Vagina (tissue), 2 donors: Measurements from ENCODE around the gene XPNPEP2. TPM values are rescaled to one million over a fixed set of nuclear protein-coding genes. Genes with fewer than 3 reads are reported as not detected.

Experiments
- DNase-seq, 2 donors: peaks; one replicate each; pipeline ENCODE4 v3.0.0-alpha.2; 2017; ENCODE audit errors: extremely low spot score in 2 of 2
- H3K27ac ChIP-seq: fragments of 200-600 bp; sonication (generic); one replicate; pipeline ENCODE4 v1.5.1; 2019
- H3K27me3 ChIP-seq: fragments of 200-600 bp; sonication (generic); one replicate; pipeline ENCODE4 v1.5.1; 2019
- H3K36me3 ChIP-seq, 2 donors: fragments of 200-600 bp; sonication (generic); one replicate each; pipeline ENCODE4 v1.5.1; 2017 to 2019
- H3K4me1 ChIP-seq: fragments of 200-600 bp; sonication (generic); one replicate; pipeline ENCODE4 v1.5.1; 2019
- H3K4me3 ChIP-seq, 2 donors: fragments of 200-600 bp; sonication (generic); 1 replicate in 1 of 2; 2 replicates in 1 of 2; pipeline ENCODE4 v1.5.1; 2016 to 2019
- H3K9me3 ChIP-seq: fragments of 200-600 bp; sonication (generic); one replicate; pipeline ENCODE4 v1.5.1; 2019
- POLR2A ChIP-seq, 2 donors: fragments of 450-650 bp; IDR thresholded peaks; one replicate each; pipeline ENCODE4 v1.6.1; 2017; ENCODE audit warnings: antibody characterized with exemption in 2 of 2, mild to moderate bottlenecking in 2 of 2, moderate library complexity in 2 of 2
- POLR2AphosphoS5 ChIP-seq, 2 donors: sonication (generic); formaldehyde crosslinking; IDR thresholded peaks; one replicate each; pipeline ENCODE4 v1.9.0; 2017; ENCODE audit warnings: antibody characterized with exemption in 2 of 2, mild to moderate bottlenecking in 2 of 2, low read depth in 1 of 2; ENCODE audit not compliant: insufficient read depth in 1 of 2
- intact Hi-C: fragments of 100-400 bp; cut with DNase I; formaldehyde crosslinking; loops from one replicate; pipeline ENCODE4 v1.15.1; 2023
- total RNA-seq: library from RNA; depleted of rRNA; stranded (reverse); fragments of >200 nt; gene quantifications from one replicate; pipeline ENCODE4 v1.2.3, GENCODE V29; 2016
- TF ChIP-seq, protein P1 (sequence below), 3 experiments: fragments of 450-650 bp in 2 of 3; fragments of 200-600 bp in 1 of 3; sonication (generic) in 1 of 3; IDR thresholded peaks; one replicate each; pipeline ENCODE4 v1.5.1; 2017 to 2019; ENCODE audit warnings: antibody characterized with exemption in 3 of 3, mild to moderate bottlenecking in 2 of 3, moderate library complexity in 2 of 3

XPNPEP2 gene
- total RNA-seq, 1 donor from 2014 or later: 22.3 TPM

DNA sequence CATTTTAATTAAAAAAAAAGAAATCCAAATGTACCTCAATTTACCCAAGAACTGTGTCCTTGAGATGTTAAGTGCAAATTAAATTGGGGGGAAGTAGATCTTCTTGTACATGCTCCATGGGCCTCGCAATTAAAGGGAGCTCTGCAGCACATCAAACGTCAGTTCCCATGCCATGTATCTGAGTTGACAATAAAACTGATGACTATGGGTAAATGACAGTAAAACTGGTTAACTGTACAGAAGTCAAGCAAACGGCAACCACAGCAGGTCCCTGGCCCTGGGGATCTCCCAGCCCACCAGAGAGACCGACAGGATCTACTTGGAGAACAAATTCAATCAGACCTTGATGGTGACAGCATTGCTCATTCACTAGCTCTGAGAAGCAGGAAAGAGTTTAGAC, 32.8 kb upstream of the XPNPEP2 start:
- peaks cover 3% of the 10 kb centered on the region for H3K9me3 ChIP-seq
- H3K27ac ChIP-seq: no peak overlapping the region
- H3K4me1 ChIP-seq: no peaks in the 10 kb centered on the region
- H3K4me3 ChIP-seq: no peak overlapping the region
- DNase-seq: no peak
- H3K36me3 ChIP-seq: no peaks in the 10 kb centered on the region
- no peaks in the 10 kb centered on the region for H3K27me3 ChIP-seq
- TF ChIP-seq POLR2AphosphoS5 (IDR thresholded peaks at IDR 0.05; ENCODE audit: insufficient read depth in 1 of 2, low read depth in 1 of 2) (no peak), POLR2A (IDR thresholded peaks at IDR 0.05) (no peak)
- TF ChIP-seq, protein P1, sequence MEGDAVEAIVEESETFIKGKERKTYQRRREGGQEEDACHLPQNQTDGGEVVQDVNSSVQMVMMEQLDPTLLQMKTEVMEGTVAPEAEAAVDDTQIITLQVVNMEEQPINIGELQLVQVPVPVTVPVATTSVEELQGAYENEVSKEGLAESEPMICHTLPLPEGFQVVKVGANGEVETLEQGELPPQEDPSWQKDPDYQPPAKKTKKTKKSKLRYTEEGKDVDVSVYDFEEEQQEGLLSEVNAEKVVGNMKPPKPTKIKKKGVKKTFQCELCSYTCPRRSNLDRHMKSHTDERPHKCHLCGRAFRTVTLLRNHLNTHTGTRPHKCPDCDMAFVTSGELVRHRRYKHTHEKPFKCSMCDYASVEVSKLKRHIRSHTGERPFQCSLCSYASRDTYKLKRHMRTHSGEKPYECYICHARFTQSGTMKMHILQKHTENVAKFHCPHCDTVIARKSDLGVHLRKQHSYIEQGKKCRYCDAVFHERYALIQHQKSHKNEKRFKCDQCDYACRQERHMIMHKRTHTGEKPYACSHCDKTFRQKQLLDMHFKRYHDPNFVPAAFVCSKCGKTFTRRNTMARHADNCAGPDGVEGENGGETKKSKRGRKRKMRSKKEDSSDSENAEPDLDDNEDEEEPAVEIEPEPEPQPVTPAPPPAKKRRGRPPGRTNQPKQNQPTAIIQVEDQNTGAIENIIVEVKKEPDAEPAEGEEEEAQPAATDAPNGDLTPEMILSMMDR (IDR thresholded peaks at IDR 0.05): no peak
- intact Hi-C loops: no loop called here

DNA sequence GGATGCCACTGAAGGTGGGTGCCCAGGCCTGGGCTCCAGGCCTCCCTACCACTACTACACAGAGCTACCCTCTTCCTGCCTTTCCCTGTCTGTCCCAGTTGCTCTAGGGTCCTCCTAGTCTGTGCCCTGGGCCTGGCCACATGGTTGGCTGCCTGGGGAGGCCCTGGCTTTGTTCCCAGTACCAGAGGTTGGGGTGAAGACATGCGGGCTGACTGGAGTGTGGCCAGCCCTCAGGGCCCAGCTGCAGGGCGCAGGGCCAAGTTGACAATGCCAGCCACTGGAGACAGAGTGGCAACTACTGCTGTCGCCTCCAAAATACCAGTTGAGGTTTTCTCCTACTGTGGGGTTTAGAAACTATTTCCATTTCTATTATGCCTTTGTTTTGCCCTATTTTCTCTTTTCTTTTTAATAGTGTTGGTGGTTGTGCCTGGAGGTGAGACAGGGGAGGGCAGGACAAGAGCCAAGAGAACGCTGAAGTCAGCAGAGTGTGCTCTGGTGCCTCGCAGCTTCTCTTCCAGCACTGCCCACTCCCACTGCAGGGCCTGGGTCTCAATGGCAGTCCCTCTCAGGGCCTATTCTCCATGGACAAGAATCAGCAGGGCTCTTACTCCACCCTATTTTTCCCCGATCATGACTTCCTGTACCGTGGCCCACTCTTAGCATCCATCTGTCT, 32.2 kb upstream of the XPNPEP2 start:
- no peak overlapping the region for H3K4me3 ChIP-seq
- H3K4me1 ChIP-seq: no peaks in the 10 kb centered on the region
- intact Hi-C loops: no loop called here
- no peaks in the 10 kb centered on the region for H3K27me3 ChIP-seq
- no peaks in the 10 kb centered on the region for H3K36me3 ChIP-seq
- TF ChIP-seq, protein P1 (IDR thresholded peaks at IDR 0.05): no peak
- TF ChIP-seq POLR2AphosphoS5 (IDR thresholded peaks at IDR 0.05; ENCODE audit: insufficient read depth in 1 of 2, low read depth in 1 of 2): no peak
- no peak for TF ChIP-seq POLR2A (IDR thresholded peaks at IDR 0.05)
- no peak for DNase-seq
- H3K27ac ChIP-seq: no peak overlapping the region
- peaks cover 3% of the 10 kb centered on the region for H3K9me3 ChIP-seq

DNA sequence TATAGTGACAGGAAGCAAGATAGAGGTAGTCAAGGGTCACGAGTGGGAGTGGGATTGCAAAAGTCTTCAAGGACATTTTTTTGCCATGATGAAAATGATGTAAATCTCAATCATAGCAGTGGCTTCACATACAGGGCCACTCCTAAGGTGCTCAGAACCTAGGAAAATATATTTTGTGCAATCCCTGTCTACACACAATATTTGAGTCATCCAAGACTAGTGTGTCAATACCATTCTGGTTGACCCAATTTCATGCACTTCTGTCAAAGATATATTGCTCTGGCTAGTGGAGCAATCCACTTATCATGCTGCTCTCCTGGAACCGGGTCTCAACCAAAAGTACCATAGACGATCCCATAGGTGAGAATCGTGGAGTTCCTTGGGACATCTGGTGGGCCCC, 24.2 kb upstream of the XPNPEP2 start:
- Histone ChIP-seq H3K4me1 (no peaks in the 10 kb centered on the region), H3K4me3 (no peak overlapping the region), H3K27ac (no peak overlapping the region), H3K9me3 (no peaks in the 10 kb centered on the region), H3K36me3 (no peaks in the 10 kb centered on the region), H3K27me3 (no peaks in the 10 kb centered on the region)
- intact Hi-C loops: no loop called here
- TF ChIP-seq POLR2AphosphoS5 (IDR thresholded peaks at IDR 0.05; ENCODE audit: insufficient read depth in 1 of 2, low read depth in 1 of 2) (no peak), POLR2A (IDR thresholded peaks at IDR 0.05) (no peak)
- TF ChIP-seq, protein P1 (IDR thresholded peaks at IDR 0.05): no peak
- DNase-seq: no peak

DNA sequence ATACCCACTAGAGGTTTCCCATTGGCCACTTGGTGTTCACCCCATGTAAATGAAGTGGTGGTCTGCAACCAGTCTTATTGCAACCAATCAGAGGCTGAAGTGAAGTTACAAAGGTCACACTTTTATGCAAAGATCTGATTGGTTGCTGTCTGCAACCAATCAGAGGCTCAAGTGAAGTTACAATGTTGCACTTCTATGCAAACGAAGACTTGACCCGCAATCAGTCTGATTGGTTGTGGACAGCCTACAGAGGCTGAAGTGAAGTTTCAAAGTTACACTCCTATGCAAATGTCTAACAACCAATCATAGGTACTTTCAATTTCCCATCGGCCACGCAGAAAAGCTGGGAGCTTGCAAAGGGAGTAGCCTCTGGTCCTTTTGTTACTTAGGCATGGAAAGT, 22.3 kb upstream of the XPNPEP2 start:
- Histone ChIP-seq H3K4me1 (no peaks in the 10 kb centered on the region), H3K27me3 (no peaks in the 10 kb centered on the region), H3K9me3 (no peaks in the 10 kb centered on the region), H3K36me3 (no peaks in the 10 kb centered on the region), H3K27ac (no peak overlapping the region), H3K4me3 (no peak overlapping the region)
- DNase-seq: no peak
- intact Hi-C loops: no loop called here
- TF ChIP-seq POLR2A (IDR thresholded peaks at IDR 0.05) (no peak), POLR2AphosphoS5 (IDR thresholded peaks at IDR 0.05; ENCODE audit: insufficient read depth in 1 of 2, low read depth in 1 of 2) (no peak)
- TF ChIP-seq, protein P1 (IDR thresholded peaks at IDR 0.05): no peak

DNA sequence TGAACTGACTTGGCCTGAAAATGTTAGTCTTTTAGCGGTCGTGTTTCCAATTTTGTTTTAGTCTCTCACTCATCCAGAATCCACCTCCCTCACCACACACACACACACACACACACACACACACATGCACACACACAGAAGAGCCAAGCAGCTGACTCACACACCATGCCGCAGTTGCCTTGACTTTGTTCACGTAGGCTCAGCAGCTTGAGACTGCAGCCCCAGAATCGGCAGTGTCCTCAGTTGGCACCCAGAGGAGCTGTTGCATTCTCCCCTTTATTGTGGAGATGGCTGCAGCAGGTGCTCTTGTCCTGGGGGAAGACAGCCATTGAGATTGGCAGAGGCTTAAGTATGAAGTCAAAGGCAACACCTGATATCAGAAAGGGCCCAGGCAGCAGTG, 20.9 kb upstream of the XPNPEP2 start:
- TF ChIP-seq POLR2A (IDR thresholded peaks at IDR 0.05) (no peak), POLR2AphosphoS5 (IDR thresholded peaks at IDR 0.05; ENCODE audit: insufficient read depth in 1 of 2, low read depth in 1 of 2) (no peak)
- TF ChIP-seq, protein P1 (IDR thresholded peaks at IDR 0.05): no peak
- H3K27me3 ChIP-seq: no peaks in the 10 kb centered on the region
- H3K36me3 ChIP-seq: no peaks in the 10 kb centered on the region
- no peak overlapping the region for H3K4me3 ChIP-seq
- H3K4me1 ChIP-seq: no peaks in the 10 kb centered on the region
- no peak overlapping the region for H3K27ac ChIP-seq
- no peaks in the 10 kb centered on the region for H3K9me3 ChIP-seq
- intact Hi-C loops: no loop called here
- DNase-seq: no peak
